PC-9 (cell line): Measurements from ENCODE around the gene KCNA1. TPM values are rescaled to one million over a fixed set of nuclear protein-coding genes. Genes with fewer than 3 reads are reported as not detected.

Experiments
- BruUV-seq: library from RNA; stranded (reverse); fragments of 400-500 nt; replicated peaks from 2 replicates; lab custom pipeline; 2021; lab: Mats Ljungman, UMichigan
- CTCF ChIA-PET: fragments of 300-600 bp; sonication (Branson Sonifier 250); formaldehyde crosslinking; loops from one replicate; lab custom pipeline; 2022; ENCODE audit warnings: antibody characterized with exemption; lab: Charles Lee
- POLR2A ChIA-PET: fragments of 300-600 bp; sonication (Branson Sonifier 250); formaldehyde crosslinking; loops from one replicate; lab custom pipeline; 2022; ENCODE audit warnings: antibody characterized with exemption; ENCODE audit not compliant: unreplicated experiment; lab: Charles Lee
- DNase-seq, 2 experiments: peaks; one replicate each; pipeline versions ENCODE4 v3.0.0 to v3.0.0-alpha.2; 2015 to 2022; ENCODE audit warnings: mixed read lengths in 1 of 2
- H2AFZ ChIP-seq: fragments of 200-600 bp; sonication (generic); 2 replicates; pipeline ENCODE4 v1.8.1; 2017; ENCODE audit warnings: antibody characterized with exemption
- H3F3A ChIP-seq: fragments of 200-600 bp; sonication (generic); 2 replicates; pipeline ENCODE4 v1.8.1; 2017; ENCODE audit warnings: antibody characterized with exemption, mild to moderate bottlenecking, low read depth; ENCODE audit not compliant: insufficient read depth
- H3K27ac ChIP-seq: fragments of 200-600 bp; sonication (generic); 2 replicates; pipeline ENCODE4 v1.6.1; 2016; ENCODE audit warnings: mixed run types
- H3K27me3 ChIP-seq: fragments of 200-600 bp; sonication (generic); 2 replicates; pipeline ENCODE4 v1.6.1; 2016; ENCODE audit warnings: low read depth, mixed run types; ENCODE audit not compliant: insufficient read depth
- H3K36me3 ChIP-seq: fragments of 200-600 bp; sonication (generic); 2 replicates; pipeline ENCODE4 v1.6.1; 2016; ENCODE audit warnings: low read depth, mixed run types
- H3K4me1 ChIP-seq: fragments of 200-600 bp; sonication (generic); replicated peaks from 2 replicates; pipeline ENCODE4 v1.6.1; 2016; ENCODE audit warnings: mixed run types; ENCODE audit not compliant: insufficient read depth
- H3K4me2 ChIP-seq: fragments of 200-600 bp; sonication (generic); 2 replicates; pipeline ENCODE4 v1.6.1; 2017; ENCODE audit warnings: mixed run types
- H3K4me3 ChIP-seq: fragments of 200-600 bp; sonication (generic); 2 replicates; pipeline ENCODE4 v1.6.1; 2016; ENCODE audit warnings: mixed run types
- H3K79me2 ChIP-seq: fragments of 200-600 bp; sonication (generic); 2 replicates; pipeline ENCODE4 v1.6.1; 2017; ENCODE audit warnings: low read depth, mixed run types
- H3K9me2 ChIP-seq: fragments of 200-600 bp; sonication (generic); 2 replicates; pipeline ENCODE4 v1.8.1; 2017; ENCODE audit warnings: mild to moderate bottlenecking; ENCODE audit not compliant: insufficient read depth
- H3K9me3 ChIP-seq: fragments of 200-600 bp; sonication (generic); 2 replicates; pipeline ENCODE4 v1.8.1; 2016; ENCODE audit warnings: low read depth; ENCODE audit not compliant: insufficient read depth
- H4K20me1 ChIP-seq: fragments of 200-600 bp; sonication (generic); 2 replicates; pipeline ENCODE4 v1.8.1; 2017; ENCODE audit not compliant: insufficient read depth
- EZH2 ChIP-seq: fragments of 200-600 bp; sonication (generic); IDR thresholded peaks from 2 replicates; pipeline ENCODE4 v1.8.0; 2017; ENCODE audit warnings: antibody characterized with exemption, low read depth
- intact Hi-C: fragments of 100-400 bp; cut with micrococcal nuclease; formaldehyde crosslinking; loops from one replicate; pipeline ENCODE4 v1.10.0; 2022; ENCODE audit not compliant: unreplicated experiment
- total RNA-seq: library from RNA; stranded (reverse); gene quantifications from 2 replicates; pipeline ENCODE4 v1.2.3, GENCODE V29; 2021
- TF ChIP-seq, protein P1 (sequence below): fragments of 200-600 bp; sonication (generic); conservative IDR thresholded peaks from 2 replicates; pipeline ENCODE4 v1.6.1; 2017; ENCODE audit warnings: mixed run types, antibody characterized with exemption, mild to moderate bottlenecking, moderate library complexity

Gene KCNA1
- total RNA-seq, 1 experiment from 2014 or later, result not detected

DNA sequence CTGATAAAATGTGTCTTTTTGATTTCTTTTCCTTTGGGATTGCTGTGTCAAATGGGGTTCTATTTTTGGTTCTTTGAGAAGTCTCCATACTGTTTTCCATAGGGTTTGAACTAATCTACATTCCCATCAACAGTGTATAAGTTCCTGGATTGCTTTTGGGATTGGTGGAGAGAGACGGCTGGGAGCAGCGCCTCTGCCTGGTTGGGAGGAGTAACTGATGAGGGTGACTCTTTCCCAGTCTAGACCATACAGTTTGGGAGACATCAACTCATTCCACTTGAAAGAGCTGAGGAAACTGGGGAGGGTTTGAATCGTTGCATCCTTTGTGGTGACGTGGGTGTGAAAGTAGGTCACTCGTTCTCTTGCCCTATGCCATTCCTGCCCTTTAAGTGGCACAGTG is 42.3 kb upstream of the KCNA1 start:
- H3K36me3 ChIP-seq, result no peaks in the 10 kb centered on the region
- no peak for DNase-seq
- TF ChIP-seq EZH2, result no peak
- TF ChIP-seq, protein P1, sequence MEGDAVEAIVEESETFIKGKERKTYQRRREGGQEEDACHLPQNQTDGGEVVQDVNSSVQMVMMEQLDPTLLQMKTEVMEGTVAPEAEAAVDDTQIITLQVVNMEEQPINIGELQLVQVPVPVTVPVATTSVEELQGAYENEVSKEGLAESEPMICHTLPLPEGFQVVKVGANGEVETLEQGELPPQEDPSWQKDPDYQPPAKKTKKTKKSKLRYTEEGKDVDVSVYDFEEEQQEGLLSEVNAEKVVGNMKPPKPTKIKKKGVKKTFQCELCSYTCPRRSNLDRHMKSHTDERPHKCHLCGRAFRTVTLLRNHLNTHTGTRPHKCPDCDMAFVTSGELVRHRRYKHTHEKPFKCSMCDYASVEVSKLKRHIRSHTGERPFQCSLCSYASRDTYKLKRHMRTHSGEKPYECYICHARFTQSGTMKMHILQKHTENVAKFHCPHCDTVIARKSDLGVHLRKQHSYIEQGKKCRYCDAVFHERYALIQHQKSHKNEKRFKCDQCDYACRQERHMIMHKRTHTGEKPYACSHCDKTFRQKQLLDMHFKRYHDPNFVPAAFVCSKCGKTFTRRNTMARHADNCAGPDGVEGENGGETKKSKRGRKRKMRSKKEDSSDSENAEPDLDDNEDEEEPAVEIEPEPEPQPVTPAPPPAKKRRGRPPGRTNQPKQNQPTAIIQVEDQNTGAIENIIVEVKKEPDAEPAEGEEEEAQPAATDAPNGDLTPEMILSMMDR, result no peak
- no peaks in the 10 kb centered on the region for H3F3A ChIP-seq
- ChIA-PET CTCF (no interaction called here), POLR2A (no interaction called here)
- H4K20me1 ChIP-seq, result no peaks in the 10 kb centered on the region
- no peaks in the 10 kb centered on the region for H3K4me1 ChIP-seq
- H3K27ac ChIP-seq, result no peak overlapping the region
- intact Hi-C loops, result no loop called here
- no TSS peak for BruUV-seq
- no peaks in the 10 kb centered on the region for H3K9me3 ChIP-seq
- H3K9me2 ChIP-seq, result no peaks in the 10 kb centered on the region
- H3K79me2 ChIP-seq, result no peaks in the 10 kb centered on the region
- peaks cover 92% of the 10 kb centered on the region for H3K27me3 ChIP-seq
- H3K4me2 ChIP-seq, result no peak overlapping the region
- no peak overlapping the region for H3K4me3 ChIP-seq
- no peak overlapping the region for H2AFZ ChIP-seq

DNA sequence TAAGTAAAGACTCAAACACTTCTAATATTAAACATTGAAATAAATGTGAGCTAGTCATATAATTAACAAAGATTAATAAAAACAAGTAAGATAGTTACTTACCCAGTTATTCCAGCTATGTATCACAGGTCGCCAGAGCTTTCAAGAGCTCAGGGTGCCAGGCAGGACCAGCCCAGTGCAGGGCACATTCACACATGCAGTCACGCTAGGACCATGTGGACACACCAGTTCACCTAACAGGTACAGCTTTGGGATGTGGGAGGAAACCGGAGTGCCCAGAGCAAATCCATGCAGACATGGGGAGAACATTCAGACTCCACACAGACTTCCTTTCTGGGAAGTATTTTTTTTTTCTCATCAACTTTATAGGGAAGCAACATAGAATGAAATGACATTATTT is 39.3 kb upstream of the KCNA1 start:
- TF ChIP-seq, protein P1, result no peak
- no peak for TF ChIP-seq EZH2
- POLR2A ChIA-PET, result no interaction called here
- no peaks in the 10 kb centered on the region for H3K79me2 ChIP-seq
- H4K20me1 ChIP-seq, result no peaks in the 10 kb centered on the region
- intact Hi-C loops, result no loop called here
- no peak overlapping the region for H3K4me2 ChIP-seq
- DNase-seq, result no peak
- no peaks in the 10 kb centered on the region for H3F3A ChIP-seq
- H3K27ac ChIP-seq, result no peak overlapping the region
- no peaks in the 10 kb centered on the region for H3K36me3 ChIP-seq
- no peaks in the 10 kb centered on the region for H3K9me2 ChIP-seq
- H2AFZ ChIP-seq, result no peak overlapping the region
- BruUV-seq, result no TSS peak
- CTCF ChIA-PET, result no interaction called here
- peaks cover 86% of the 10 kb centered on the region for H3K27me3 ChIP-seq
- H3K9me3 ChIP-seq, result no peaks in the 10 kb centered on the region
- no peaks in the 10 kb centered on the region for H3K4me1 ChIP-seq
- no peak overlapping the region for H3K4me3 ChIP-seq

DNA sequence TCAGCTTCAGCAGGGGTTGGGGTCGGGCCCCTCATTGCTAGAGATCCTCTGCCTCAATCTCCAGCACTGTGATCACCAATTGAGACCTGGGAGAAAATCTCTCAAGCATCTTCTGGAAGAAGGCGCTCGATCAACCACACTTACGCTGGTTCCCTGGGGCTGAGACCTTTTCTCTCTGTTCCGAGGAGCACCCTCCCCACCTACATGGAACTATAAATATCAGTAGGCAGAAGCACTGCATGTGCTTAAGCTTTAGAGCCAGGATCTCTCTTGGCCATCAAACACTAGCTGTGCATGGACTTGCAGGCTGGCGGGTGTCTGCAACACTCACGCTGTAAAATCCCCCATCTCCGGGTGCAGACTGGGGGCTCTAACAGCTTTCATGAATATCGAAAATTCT is 38.2 kb upstream of the KCNA1 start:
- no peak for DNase-seq
- intact Hi-C loops, result no loop called here
- POLR2A ChIA-PET, result no interaction called here

More for the DNA sequence above, 38.2 kb upstream of the KCNA1 start:
- Histone ChIP-seq H3F3A (no peaks in the 10 kb centered on the region), H4K20me1 (no peaks in the 10 kb centered on the region), H3K9me3 (no peaks in the 10 kb centered on the region), H3K27me3 (peaks cover 81% of the 10 kb centered on the region), H3K4me2 (no peak overlapping the region), H3K9me2 (no peaks in the 10 kb centered on the region), H3K27ac (no peak overlapping the region), H2AFZ (no peak overlapping the region), H3K4me1 (no peaks in the 10 kb centered on the region), H3K36me3 (no peaks in the 10 kb centered on the region), H3K79me2 (no peaks in the 10 kb centered on the region), H3K4me3 (no peak overlapping the region)
- CTCF ChIA-PET, result no interaction called here
- TF ChIP-seq, protein P1, result no peak
- no peak for TF ChIP-seq EZH2
- no TSS peak for BruUV-seq
